HepG2 (cell line): ENCODE data around the gene HSP90AB1. TPM values are rescaled to one million over a fixed set of nuclear protein-coding genes. Genes with fewer than 3 reads are reported as not detected.
A peak's percentile ranks its signal among the peaks of the same experiment; 100 is the strongest.

ENCODE experiments used
- AKNA ChIP-seq: sonication (generic); formaldehyde crosslinking; IDR thresholded peaks from 2 replicates; pipeline ENCODE4 v1.4.0; 2020; ENCODE audit warnings: missing genetic modification reagents, borderline replicate concordance
- ATF2 ChIP-seq: sonication (generic); formaldehyde crosslinking; IDR thresholded peaks from 2 replicates; pipeline ENCODE4 v1.4.0; 2020; ENCODE audit warnings: missing genetic modification reagents
- CREBL2 ChIP-seq: sonication (generic); formaldehyde crosslinking; IDR thresholded peaks from 2 replicates; pipeline ENCODE4 v1.8.1; 2023; ENCODE audit warnings: missing genetic modification reagents, mild to moderate bottlenecking, borderline replicate concordance
- DBP ChIP-seq: sonication (generic); formaldehyde crosslinking; IDR thresholded peaks from 2 replicates; pipeline ENCODE4 v1.4.0; 2020; ENCODE audit warnings: missing genetic modification reagents; ENCODE audit errors: not compliant biosample characterization
- E2F2 ChIP-seq: sonication (generic); formaldehyde crosslinking; IDR thresholded peaks from 2 replicates; pipeline ENCODE4 v1.4.0; 2020; ENCODE audit warnings: missing genetic modification reagents, borderline replicate concordance
- GPN1 ChIP-seq: sonication (generic); formaldehyde crosslinking; IDR thresholded peaks from 2 replicates; pipeline ENCODE4 v1.5.1; 2020; ENCODE audit warnings: missing genetic modification reagents, borderline replicate concordance
- GTF2F1 ChIP-seq: fragments of 150-350 bp; IDR thresholded peaks from 2 replicates; pipeline ENCODE4 v1.6.1; 2014; ENCODE audit warnings: low read length
- HOXA9 ChIP-seq: sonication (generic); formaldehyde crosslinking; IDR thresholded peaks from 2 replicates; pipeline ENCODE4 v1.8.1; 2022; ENCODE audit warnings: missing genetic modification reagents, mild to moderate bottlenecking, moderate library complexity, borderline replicate concordance
- MLLT10 ChIP-seq: sonication (generic); formaldehyde crosslinking; IDR thresholded peaks from 2 replicates; pipeline ENCODE4 v1.4.0; 2020; ENCODE audit warnings: missing genetic modification reagents
- NFE2L2 ChIP-seq: fragments of 150-350 bp; IDR thresholded peaks from 2 replicates; pipeline ENCODE4 v1.6.1; 2014; ENCODE audit warnings: low read length
- NR2F1 ChIP-seq, 2 experiments: fragments of 450-650 bp in 1 of 2; formaldehyde crosslinking in 1 of 2; IDR thresholded peaks; 2 replicates each; pipeline versions ENCODE4 v1.5.0 to v1.6.1; 2016 to 2020; ENCODE audit warnings: mild to moderate bottlenecking in 1 of 2, missing compliant biosample characterization in 1 of 2, missing genetic modification reagents in 1 of 2, moderate library complexity in 1 of 2
- PLRG1 ChIP-seq: fragments of 450-650 bp; conservative IDR thresholded peaks from 2 replicates; pipeline ENCODE4 v1.6.1; 2016
- POLR2AphosphoS5 ChIP-seq: IDR thresholded peaks from 2 replicates; pipeline ENCODE4 v1.6.1; 2012; ENCODE audit warnings: low read depth, low read length
- SAP130 ChIP-seq: IDR thresholded peaks from 2 replicates; pipeline ENCODE4 v1.6.1; 2016; ENCODE audit warnings: low read depth
- TRAFD1 ChIP-seq: sonication (generic); formaldehyde crosslinking; IDR thresholded peaks from 2 replicates; pipeline ENCODE4 v1.5.1; 2020; ENCODE audit warnings: missing genetic modification reagents, mild to moderate bottlenecking, borderline replicate concordance
- ZBTB21 ChIP-seq: sonication (generic); formaldehyde crosslinking; IDR thresholded peaks from 2 replicates; pipeline ENCODE4 v1.4.0; 2020; ENCODE audit warnings: missing genetic modification reagents
- ZBTB38 ChIP-seq: sonication (generic); formaldehyde crosslinking; IDR thresholded peaks from 2 replicates; pipeline ENCODE4 v1.5.1; 2020; ENCODE audit warnings: mild to moderate bottlenecking, missing genetic modification reagents
- ZBTB7B ChIP-seq: sonication (generic); formaldehyde crosslinking; IDR thresholded peaks from 2 replicates; pipeline ENCODE4 v1.4.0; 2020; ENCODE audit warnings: missing genetic modification reagents
- ZNF570 ChIP-seq: sonication (generic); formaldehyde crosslinking; IDR thresholded peaks from 2 replicates; pipeline ENCODE4 v1.4.0; 2020; ENCODE audit warnings: mild to moderate bottlenecking, missing genetic modification reagents, borderline replicate concordance
- polyA plus RNA-seq, 8 experiments: library from polyadenylated mRNA; depleted of rRNA in 3 of 8; stranded (reverse) in 7 of 8; unstranded in 1 of 8; fragments of >200 nt; fragmentation: Illumina TruSeq in 4 of 8; extraction: Trizol in 4 of 8; gene quantifications; 2 replicates each; pipeline versions ENCODE4 v1.2.1 to v1.2.3, GENCODE V29; 2011 to 2016; ENCODE audit warnings: low read depth in 4 of 8, missing spikeins in 1 of 8, mixed read lengths in 1 of 8; ENCODE audit not compliant: insufficient read depth in 1 of 8
- total RNA-seq, 5 experiments: library from RNA; depleted of rRNA; stranded (reverse); fragments of >200 nt; fragmentation: Illumina TruSeq; extraction: Trizol; gene quantifications; 2 replicates each; pipeline ENCODE4 v1.2.3, GENCODE V29; 2016; ENCODE audit warnings: low read depth in 1 of 5

The HSP90AB1 gene
- total and polyA plus RNA-seq, 2 of the 13 experiments (the other 11 are each of a cell fraction or from before 2014, with no cell fraction given): 1,325 to 1,472 TPM

- TF ChIP-seq ATF2 (CRISPR knock-in tag) (no peak), E2F2 (CRISPR knock-in tag) (no peak; the same call in 1 of the 2 replicates), ZBTB21 (no peak), DBP (no peak), SAP130 (CRISPR knock-in tag) (peak; percentile 97), NFE2L2 (0 out of 2 replicates have a peak, but pooled peaks have one; percentile 5), GTF2F1 (no peak), PLRG1 (no peak), ZBTB7B (CRISPR knock-in tag) (peak; percentile 86), NR2F1 (CRISPR knock-in tag; IDR thresholded peaks at IDR 0.05) (peak in 1 of 2 experiments; percentile 32; a peak in 1 of 4 replicates), HOXA9 (CRISPR knock-in tag) (peak; percentile 78; the same call in 1 of the 2 replicates), AKNA (CRISPR knock-in tag) (no peak), ZBTB38 (0 out of 2 replicates have a peak, but pooled peaks have one; percentile 41), TRAFD1 (no peak), ZNF570 (0 out of 2 replicates have a peak, but pooled peaks have one; percentile 29), MLLT10 (CRISPR knock-in tag) (no peak), CREBL2 (CRISPR knock-in tag) (no peak), GPN1 (no peak), POLR2AphosphoS5 (peak; percentile 59; the same call in 1 of the 2 replicates)
Observed at GRCh38 chr6:44257025-44257752, 10.3 kb downstream of the HSP90AB1 start, which contains the start of gene SLC35B2 (continued).
